GM18868 (cell line): ENCODE results near the gene SIGLEC1.

Source experiments
- ATAC-seq: cut with Tn5 transposase; IDR thresholded peaks from one replicate; pipeline ENCODE4 v1.9.1; 2021; ENCODE audit warnings: mild to moderate bottlenecking, moderate library complexity; ENCODE audit not compliant: unreplicated experiment

The SIGLEC1 gene

GRCh38 chr20:3744806-3745685, 32.6 kb upstream of the SIGLEC1 start:
- peak; percentile 52 for ATAC-seq

- no peak for ATAC-seq
These were observed 31.6 kb upstream of the SIGLEC1 start for GRCh38 chr20:3744037-3744436.

GRCh38 chr20:3743251-3743650, 30.9 kb upstream of the SIGLEC1 start:
- ATAC-seq = no peak

DNA sequence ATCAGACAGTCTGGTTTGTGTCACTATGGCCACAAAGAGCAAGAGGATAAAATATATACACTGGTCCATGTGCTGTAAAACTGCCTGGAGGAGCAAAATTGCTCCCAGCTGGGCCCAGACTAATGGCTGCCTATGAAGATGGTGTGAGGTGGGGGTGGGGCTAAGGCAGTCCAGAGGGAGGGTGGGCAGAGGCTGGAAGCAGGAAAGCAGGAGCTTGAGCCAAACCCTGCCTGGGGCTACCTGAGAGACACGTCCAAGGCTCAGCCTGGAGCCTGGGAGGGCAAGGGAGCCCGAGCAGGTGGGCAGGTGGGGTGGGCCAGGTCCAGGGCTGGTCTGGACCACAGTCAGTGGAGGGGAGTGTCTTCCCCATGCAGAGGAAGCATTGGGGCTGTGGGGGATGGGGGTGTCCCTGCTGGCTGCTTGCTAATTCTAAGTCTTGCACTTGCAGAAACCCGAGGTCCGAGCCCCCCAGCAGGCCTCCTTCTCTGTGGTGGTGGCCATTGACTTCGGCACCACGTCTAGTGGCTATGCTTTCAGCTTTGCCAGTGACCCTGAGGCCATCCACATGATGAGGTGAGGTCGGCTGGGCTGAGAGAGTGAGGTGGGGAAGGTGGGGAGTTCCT, 29.5 kb upstream of the SIGLEC1 start:
- no peak for ATAC-seq

- no peak for ATAC-seq
These were observed 28.4 kb upstream of the SIGLEC1 start for GRCh38 chr20:3740615-3741301.

DNA sequence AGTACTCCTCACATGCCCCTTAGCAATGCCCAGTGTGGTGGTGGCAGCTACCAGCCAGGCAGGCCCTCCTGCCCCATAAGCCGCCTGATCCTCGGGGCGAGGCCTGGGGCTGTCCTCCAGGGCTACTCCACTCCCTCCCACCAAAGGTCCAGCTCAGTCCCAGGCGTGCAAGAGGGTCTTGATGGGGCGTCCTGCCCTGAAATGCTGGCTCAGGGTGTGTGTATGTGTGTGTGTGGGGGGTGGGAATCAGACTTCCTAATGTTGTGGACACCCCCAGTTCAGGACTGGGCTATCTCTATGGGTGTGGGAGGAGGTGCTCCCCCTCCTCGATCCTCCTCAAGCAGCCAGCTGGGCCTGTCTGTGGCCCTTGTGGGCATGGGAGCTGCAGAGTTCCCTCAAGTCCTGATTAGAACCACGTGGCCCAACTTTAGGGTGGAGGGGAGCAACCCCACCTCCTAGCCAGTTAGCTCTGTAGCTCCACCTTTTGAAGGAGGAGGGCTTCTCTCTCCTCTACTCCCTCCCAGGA, 27.6 kb upstream of the SIGLEC1 start:
- no peak for ATAC-seq

DNA sequence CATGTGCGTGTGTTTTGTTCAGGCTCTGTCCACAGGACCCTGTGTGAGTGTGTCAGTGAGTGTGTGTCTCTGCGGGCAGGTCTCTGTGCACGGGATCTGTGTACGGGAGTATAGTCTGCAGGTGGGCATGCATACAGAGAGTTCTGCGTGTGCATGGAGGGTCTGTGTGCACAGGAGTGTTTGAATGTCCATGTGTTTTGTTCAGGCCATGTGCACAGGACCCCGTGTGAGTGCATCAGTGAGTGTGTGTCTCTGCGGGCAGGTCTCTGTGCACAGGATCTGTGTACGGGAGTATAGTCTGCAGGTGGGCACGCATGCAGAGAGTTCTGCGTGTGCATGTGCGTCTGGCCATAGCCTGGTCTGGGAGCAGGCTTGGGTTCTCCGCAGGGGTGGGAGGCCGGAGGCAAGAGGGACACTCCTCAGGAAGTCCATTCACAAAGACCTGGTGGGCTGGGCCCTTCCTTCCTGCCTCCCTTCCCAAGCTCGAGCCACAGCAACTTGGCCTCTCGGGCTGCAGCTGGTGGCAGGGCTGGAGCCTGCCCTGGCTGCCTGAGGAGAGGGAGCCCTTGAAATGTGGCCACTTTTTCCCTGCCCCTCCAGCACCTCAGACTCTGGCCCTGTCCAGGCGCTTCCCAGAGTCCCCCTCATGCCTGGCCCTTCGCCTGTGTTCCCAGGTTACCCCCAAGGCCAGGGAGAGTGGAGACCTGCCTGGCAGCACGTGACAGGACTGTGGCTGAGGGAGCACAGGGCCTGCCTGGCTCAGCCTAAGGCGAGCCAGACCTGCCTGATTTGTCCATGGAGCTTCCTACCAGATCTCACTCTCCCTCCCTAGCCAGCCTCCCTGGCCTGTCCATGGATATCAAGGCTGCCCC, 26.9 kb upstream of the SIGLEC1 start:
- no peak for ATAC-seq

DNA sequence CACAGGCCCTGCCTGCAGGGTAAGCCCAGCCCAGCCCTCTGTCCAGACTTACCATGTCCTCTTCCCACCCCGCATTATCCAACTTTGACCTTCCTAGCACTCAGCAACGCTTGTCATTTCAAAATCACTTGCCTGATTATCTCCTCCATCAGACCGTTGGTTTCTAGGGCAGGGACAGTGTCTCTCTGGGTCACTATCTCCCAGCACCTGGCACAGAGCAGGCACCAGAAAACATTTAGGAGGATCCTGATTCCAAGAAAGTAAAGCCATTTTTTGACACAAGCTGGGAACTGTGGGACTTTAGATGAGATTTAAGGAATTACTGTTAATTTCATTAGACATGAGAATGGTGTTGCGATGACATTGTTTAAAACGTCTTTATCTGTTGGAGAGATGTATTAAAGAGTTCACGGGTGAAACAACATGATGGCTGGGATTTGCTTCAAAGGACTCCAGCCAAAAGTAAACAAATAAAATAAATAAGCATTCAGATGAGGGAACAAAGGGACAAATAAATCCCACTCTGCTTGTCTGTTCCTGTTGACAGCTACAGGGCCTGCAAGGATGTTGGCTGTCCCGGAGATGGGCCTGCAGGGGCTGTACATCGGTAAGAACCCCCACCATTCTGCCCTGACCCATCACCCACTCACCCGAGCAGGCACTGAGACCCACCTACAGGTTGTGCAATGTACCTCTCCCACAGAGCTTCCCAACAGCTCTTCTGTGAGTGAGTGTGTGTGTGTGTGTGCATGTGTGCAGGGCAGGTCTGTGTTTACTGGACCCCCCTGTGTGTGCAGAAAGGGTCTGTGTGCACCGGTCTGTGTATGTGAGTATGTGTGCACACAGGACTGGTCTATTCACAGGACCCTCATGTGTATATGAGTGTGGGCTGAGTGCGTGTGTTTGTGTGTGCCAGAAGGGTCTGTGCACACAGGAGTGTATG, 26.0 kb upstream of the SIGLEC1 start:
- ATAC-seq = no peak

DNA sequence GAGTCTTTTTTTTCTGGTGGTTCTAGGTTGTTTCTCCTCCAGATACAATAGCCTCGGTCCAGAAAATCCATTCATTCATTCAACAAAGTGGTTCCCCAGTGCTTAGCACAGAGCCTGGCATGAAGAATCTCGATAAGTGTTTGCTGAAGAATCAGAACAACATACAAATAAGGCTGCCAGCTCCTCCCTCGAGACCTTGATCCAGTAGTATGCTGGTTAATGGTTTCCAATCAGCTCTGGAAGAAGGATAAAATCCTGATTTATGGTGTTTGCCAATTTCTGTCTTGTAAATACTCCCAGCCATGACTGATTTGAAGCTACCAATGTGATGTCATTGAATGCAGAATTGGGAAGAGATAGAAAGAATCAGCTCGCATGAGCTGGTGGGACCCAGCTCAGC, 23.4 kb upstream of the SIGLEC1 start:
- ATAC-seq = no peak

- no peak for ATAC-seq
These were observed 21.9 kb upstream of the SIGLEC1 start for GRCh38 chr20:3734111-3734843.

DNA sequence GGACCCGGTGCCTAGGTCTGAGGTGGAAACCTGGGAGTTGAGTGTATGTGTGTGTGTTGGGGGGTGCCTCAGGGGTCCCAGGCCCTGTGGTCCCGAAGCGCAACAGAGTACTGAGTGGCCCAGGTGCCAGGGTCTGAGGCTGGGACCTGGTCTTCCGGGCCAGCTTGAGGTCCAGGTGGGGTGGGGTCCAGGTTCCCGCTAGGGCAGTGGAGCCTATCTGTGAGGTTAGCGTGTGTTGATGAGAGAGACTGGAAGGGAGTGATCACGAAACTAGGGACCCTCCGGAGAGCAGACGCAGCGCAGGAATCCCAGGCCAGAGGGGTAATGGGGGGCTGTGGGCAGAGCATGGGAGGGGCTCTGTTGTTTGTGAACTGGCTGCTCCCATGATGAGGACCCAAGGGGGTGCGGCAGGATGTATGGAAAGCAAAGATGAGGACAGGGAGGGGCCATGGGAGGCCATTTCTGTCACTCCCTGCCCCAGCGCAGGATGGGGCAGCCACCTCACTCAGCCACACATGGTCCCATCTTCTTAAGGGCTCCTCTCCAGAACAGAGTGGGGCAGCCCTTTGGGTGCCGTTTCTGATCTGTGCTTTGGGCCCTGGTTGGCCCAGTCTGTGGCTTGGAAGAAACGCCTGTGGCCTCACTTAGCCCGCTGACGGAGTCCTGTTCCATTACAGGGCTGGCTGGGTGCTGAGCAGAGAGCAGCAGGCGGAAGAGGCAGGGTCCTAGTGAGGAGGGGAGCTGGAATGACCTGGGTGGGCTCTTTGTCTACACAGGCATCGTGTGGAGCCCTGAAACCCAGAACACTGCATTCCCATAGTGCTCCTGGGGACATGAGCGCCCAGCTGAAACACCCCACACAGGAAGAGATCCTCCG, 21.0 kb upstream of the SIGLEC1 start:
- ATAC-seq = no peak

DNA sequence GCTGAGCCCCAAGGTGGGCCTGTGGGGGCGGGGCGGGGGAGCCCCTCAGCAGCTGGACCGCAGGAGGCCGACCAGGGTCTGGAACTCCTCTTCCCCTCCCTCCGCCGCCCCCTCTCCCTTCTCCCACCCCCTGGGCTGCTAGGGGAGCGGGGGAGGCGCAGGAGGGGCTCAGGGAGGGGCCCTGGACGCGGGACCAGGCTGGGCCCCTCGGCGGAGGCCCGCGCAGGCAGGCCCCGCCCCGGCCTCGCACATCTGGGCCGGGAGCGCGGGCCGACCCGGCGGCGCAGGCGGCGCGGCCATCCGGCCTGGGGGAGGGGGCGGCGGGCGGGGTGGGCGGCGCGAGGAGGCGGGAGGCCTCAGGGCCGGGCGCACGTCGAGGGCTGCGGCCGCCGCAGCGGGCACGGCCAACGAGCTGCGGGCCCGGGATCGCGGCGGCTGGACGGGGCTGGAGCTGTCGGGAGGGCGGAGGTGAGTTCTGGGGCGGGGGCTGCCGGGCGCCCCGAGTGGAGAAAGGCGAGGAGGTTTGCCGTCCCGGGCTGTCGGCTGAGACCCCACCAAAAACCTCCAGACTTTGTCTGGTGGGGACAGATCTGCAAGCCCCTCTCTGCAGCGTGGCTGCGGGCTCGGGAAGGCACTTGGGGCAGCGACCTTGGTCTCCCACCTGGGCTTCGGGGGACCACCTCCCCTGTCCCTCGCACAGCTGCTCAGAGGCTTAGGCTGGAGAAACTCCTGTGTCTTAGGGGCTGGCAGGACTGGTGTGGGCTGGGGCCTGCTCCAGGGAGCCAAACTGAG, 20.1 kb upstream of the SIGLEC1 start, which contains the start of gene HSPA12B:
Gene HSPA12B (plus strand): TSS at position 359 of the 792 bp plus-strand sequence. CDS start 5,990 bp downstream, outside the sequence.
- ATAC-seq = no peak

DNA sequence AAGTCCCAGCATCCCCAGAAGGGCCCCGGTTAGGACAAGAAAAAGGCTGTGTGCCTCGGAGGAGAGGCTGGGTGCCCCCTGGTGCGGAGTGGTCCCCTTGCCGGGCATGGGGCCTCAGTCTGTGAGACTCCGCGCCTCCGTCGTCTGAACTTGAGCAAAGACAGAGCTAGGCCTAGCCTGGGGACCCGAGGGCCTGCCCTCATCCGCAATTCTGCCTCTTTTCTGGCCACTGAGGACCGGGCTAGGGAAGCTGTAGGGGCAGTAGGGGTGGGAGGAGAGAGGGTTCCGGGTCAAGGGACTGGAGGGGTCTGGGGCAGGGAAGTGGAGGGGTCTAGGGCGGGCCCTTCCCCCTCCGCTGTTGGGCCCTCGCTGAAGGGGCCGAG, 19.5 kb upstream of the SIGLEC1 start:
- no peak for ATAC-seq

DNA sequence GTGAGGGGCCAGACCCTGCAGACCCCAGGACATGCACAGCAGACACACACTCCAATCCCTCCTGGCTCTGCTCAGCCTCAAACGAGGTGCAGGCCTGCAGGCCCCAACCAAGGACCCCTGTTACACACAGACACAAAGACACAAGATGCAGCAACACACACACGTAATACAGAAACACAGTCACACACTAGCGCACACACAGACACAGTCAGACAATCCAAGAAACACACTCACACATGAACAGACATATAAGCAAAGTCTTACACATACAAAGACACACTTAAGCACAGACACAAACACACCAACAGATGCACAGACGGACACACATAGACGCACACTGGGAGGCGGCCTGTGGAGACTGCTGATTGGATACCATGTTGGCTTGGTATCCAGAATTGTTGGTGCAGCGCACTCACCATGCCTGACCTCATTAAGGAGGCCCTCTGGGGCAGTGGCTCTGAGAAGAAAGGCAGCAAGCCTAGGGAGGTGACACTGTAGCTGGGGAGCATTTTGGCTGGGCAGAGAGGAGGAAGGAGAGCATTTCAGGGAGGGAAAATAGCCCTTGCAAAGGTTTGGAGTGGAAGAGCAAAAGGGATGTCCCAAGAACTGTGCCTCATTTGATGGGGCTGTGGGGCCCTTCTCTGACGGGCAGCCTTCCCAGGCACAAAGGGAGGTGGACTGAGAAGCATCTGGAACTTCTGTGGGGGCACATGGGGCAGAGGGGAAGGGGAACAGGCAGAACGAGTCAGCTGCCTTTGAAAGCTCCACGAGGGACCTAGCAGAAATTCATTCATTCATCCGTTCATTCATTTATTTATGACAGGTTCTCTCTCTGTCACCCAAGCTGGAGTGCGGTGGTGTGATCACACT, 18.6 kb upstream of the SIGLEC1 start:
- no peak for ATAC-seq

GRCh38 chr20:3729811-3730540, 17.6 kb upstream of the SIGLEC1 start:
- no peak for ATAC-seq
